ENCODE measurements around the gene SCN8A.
"Not testable (repeated sequence)": the region's sequence is repeated elsewhere in the genome, so short reads cannot be mapped to it uniquely, and the experiment has no call there.

Gene SCN8A

GRCh38 chr12:51591016-51591901, at the start of gene SCN8A:
Gene SCN8A, plus strand, starts transcription at chr12:51591233. Its CDS starts 71,585 bp downstream, at chr12:51662818.
- DNase-seq (ENCODE audit: low spot score): peak; percentile 53

GRCh38 chr12:51546097-51546496, 44.9 kb upstream of the SCN8A start:
- DNase-seq (ENCODE audit: low spot score): no peak

- DNase-seq (ENCODE audit: low spot score): no peak
Observed at GRCh38 chr12:51547606-51548005, 43.4 kb upstream of the SCN8A start.

GRCh38 chr12:51548241-51548640, 42.8 kb upstream of the SCN8A start:
- no peak for DNase-seq (ENCODE audit: low spot score)

- no peak for DNase-seq (ENCODE audit: low spot score)
Observed at GRCh38 chr12:51549637-51550036, 41.4 kb upstream of the SCN8A start.

GRCh38 chr12:51568271-51569032, 22.6 kb upstream of the SCN8A start:
- DNase-seq (ENCODE audit: low spot score): not testable (repeated sequence)

- DNase-seq (ENCODE audit: low spot score): no peak
Observed at GRCh38 chr12:51579321-51579850, 11.6 kb upstream of the SCN8A start.

GRCh38 chr12:51589060-51589459, 2.0 kb upstream of the SCN8A start:
- no peak for DNase-seq (ENCODE audit: low spot score)

GRCh38 chr12:51589557-51590176, 1.4 kb upstream of the SCN8A start:
- no peak for DNase-seq (ENCODE audit: low spot score)

- DNase-seq (ENCODE audit: low spot score): peak; percentile 70
Observed at GRCh38 chr12:51590347-51591015, 552 bp upstream of the SCN8A start.

GRCh38 chr12:51592034-51592705, 1.1 kb downstream of the SCN8A start:
- DNase-seq (ENCODE audit: low spot score): peak; percentile 3

- DNase-seq (ENCODE audit: low spot score): peak; percentile 2
Observed at GRCh38 chr12:51593021-51593420, 2.0 kb downstream of the SCN8A start.

- DNase-seq (ENCODE audit: low spot score): peak; percentile 21
Observed at GRCh38 chr12:51593539-51593938, 2.5 kb downstream of the SCN8A start.

- no peak for DNase-seq (ENCODE audit: low spot score)
Observed at GRCh38 chr12:51598156-51598555, 7.1 kb downstream of the SCN8A start.

GRCh38 chr12:51600721-51601120, 9.7 kb downstream of the SCN8A start:
- no peak for DNase-seq (ENCODE audit: low spot score)

GRCh38 chr12:51601241-51601640, 10.2 kb downstream of the SCN8A start:
- DNase-seq (ENCODE audit: low spot score): no peak

GRCh38 chr12:51605896-51606295, 14.9 kb downstream of the SCN8A start:
- not testable (repeated sequence) for DNase-seq (ENCODE audit: low spot score)

GRCh38 chr12:51607197-51607596, 16.2 kb downstream of the SCN8A start:
- DNase-seq (ENCODE audit: low spot score): not testable (repeated sequence)

GRCh38 chr12:51620448-51620847, 29.4 kb downstream of the SCN8A start:
- no peak for DNase-seq (ENCODE audit: low spot score)

- DNase-seq (ENCODE audit: low spot score): no peak
Observed at GRCh38 chr12:51621156-51621922, 30.3 kb downstream of the SCN8A start.
